H9 (cell line): ENCODE measurements around the gene CNPPD1. TPM values are rescaled to one million over a fixed set of nuclear protein-coding genes. Genes with fewer than 3 reads are reported as not detected.

Source experiments
- DNase-seq: peaks from one replicate; pipeline ENCODE4 v3.0.0-alpha.2; 2017
- H2AFZ ChIP-seq: one replicate; pipeline ENCODE4 v1.6.1; 2013; ENCODE audit warnings: mild to moderate bottlenecking, low read length, control low read depth, moderate library complexity
- H2AK5ac ChIP-seq: 2 replicates; pipeline ENCODE4 v1.6.1; 2013; ENCODE audit warnings: low read length, control low read depth, mixed read lengths; ENCODE audit not compliant: insufficient read length
- H2BK120ac ChIP-seq: one replicate; pipeline ENCODE4 v1.6.1; 2013; ENCODE audit warnings: low read depth, mild to moderate bottlenecking, low read length, control low read depth, inconsistent platforms; ENCODE audit not compliant: poor library complexity, severe bottlenecking
- H2BK12ac ChIP-seq: 2 replicates; pipeline ENCODE4 v1.6.1; 2013; ENCODE audit warnings: low read length, control low read depth, mixed read lengths, low read depth; ENCODE audit not compliant: insufficient read length
- H2BK15ac ChIP-seq: 2 replicates; pipeline ENCODE4 v1.6.1; 2013; ENCODE audit warnings: low read depth, low read length, control low read depth
- H2BK20ac ChIP-seq: one replicate; pipeline ENCODE4 v1.6.1; 2013; ENCODE audit warnings: low read depth, mild to moderate bottlenecking, low read length, control low read depth, inconsistent platforms; ENCODE audit not compliant: poor library complexity, severe bottlenecking
- H2BK5ac ChIP-seq: 2 replicates; pipeline ENCODE4 v1.6.1; 2013; ENCODE audit warnings: low read length, control low read depth, mixed read lengths; ENCODE audit not compliant: insufficient read length
- H3K14ac ChIP-seq: 2 replicates; pipeline ENCODE4 v1.6.1; 2013; ENCODE audit warnings: low read length, control low read depth; ENCODE audit not compliant: insufficient read depth
- H3K18ac ChIP-seq: 2 replicates; pipeline ENCODE4 v1.6.1; 2013; ENCODE audit warnings: low read depth, mild to moderate bottlenecking, mixed read lengths, low read length, control low read depth; ENCODE audit not compliant: insufficient read length
- H3K23ac ChIP-seq: 2 replicates; pipeline ENCODE4 v1.6.1; 2013; ENCODE audit warnings: low read length, control low read depth, mixed read lengths, low read depth; ENCODE audit not compliant: insufficient read length
- H3K23me2 ChIP-seq: 2 replicates; pipeline ENCODE4 v1.6.1; 2013; ENCODE audit warnings: low read depth, mild to moderate bottlenecking, mixed read lengths, low read length, control low read depth; ENCODE audit not compliant: insufficient read length, poor library complexity, severe bottlenecking
- H3K27ac ChIP-seq: 2 replicates; pipeline ENCODE4 v1.5.1; 2013; ENCODE audit warnings: low read length, control low read depth, mixed read lengths, low read depth; ENCODE audit not compliant: insufficient read length
- H3K27me3 ChIP-seq: 2 replicates; pipeline ENCODE4 v1.6.1; 2013; ENCODE audit warnings: low read length, control low read depth, inconsistent platforms; ENCODE audit not compliant: insufficient read depth
- H3K4ac ChIP-seq: 2 replicates; pipeline ENCODE4 v1.6.1; 2013; ENCODE audit warnings: low read depth, mild to moderate bottlenecking, control low read depth, inconsistent platforms, low read length, moderate library complexity
- H3K4me1 ChIP-seq: 2 replicates; pipeline ENCODE4 v1.6.1; 2013; ENCODE audit warnings: low read length, control low read depth, inconsistent platforms; ENCODE audit not compliant: insufficient read depth
- H3K4me2 ChIP-seq: 2 replicates; pipeline ENCODE4 v1.6.1; 2013; ENCODE audit warnings: low read length, control low read depth, mixed read lengths; ENCODE audit not compliant: insufficient read length, insufficient read depth
- H3K56ac ChIP-seq: 2 replicates; pipeline ENCODE4 v1.6.1; 2013; ENCODE audit warnings: low read depth, mild to moderate bottlenecking, mixed read lengths, low read length, control low read depth; ENCODE audit not compliant: insufficient read length
- H3K79me1 ChIP-seq: 2 replicates; pipeline ENCODE4 v1.6.1; 2013; ENCODE audit warnings: low read depth, mild to moderate bottlenecking, moderate library complexity, low read length, control low read depth, inconsistent platforms; ENCODE audit not compliant: insufficient read depth, poor library complexity, severe bottlenecking
- H3K79me2 ChIP-seq: 2 replicates; pipeline ENCODE4 v1.6.1; 2013; ENCODE audit warnings: low read length, control low read depth, inconsistent platforms; ENCODE audit not compliant: insufficient read depth
- H3K9ac ChIP-seq: 2 replicates; pipeline ENCODE4 v1.6.1; 2013; ENCODE audit warnings: low read length, control low read depth, mixed read lengths; ENCODE audit not compliant: insufficient read length; ENCODE audit errors: extremely low read depth
- H3K9me3 ChIP-seq: one replicate; pipeline ENCODE4 v1.6.1; 2013; ENCODE audit warnings: low read depth, low read length, inconsistent platforms; ENCODE audit not compliant: control insufficient read depth
- H3T11ph ChIP-seq: one replicate; pipeline ENCODE4 v1.6.1; 2013; ENCODE audit warnings: mild to moderate bottlenecking, low read length, control low read depth, inconsistent platforms
- H4K20me1 ChIP-seq: one replicate; pipeline ENCODE4 v1.6.1; 2013; ENCODE audit not compliant: control insufficient read depth, insufficient read length, insufficient read depth
- H4K5ac ChIP-seq: 2 replicates; pipeline ENCODE4 v1.6.1; 2013; ENCODE audit warnings: low read depth, mild to moderate bottlenecking, mixed read lengths, low read length, control low read depth; ENCODE audit not compliant: insufficient read length
- H4K8ac ChIP-seq: replicated peaks from 2 replicates; pipeline ENCODE4 v1.6.1; 2013; ENCODE audit warnings: low read length, control low read depth, mixed read lengths, low read depth; ENCODE audit not compliant: insufficient read length
- H4K91ac ChIP-seq: 2 replicates; pipeline ENCODE4 v1.6.1; 2013; ENCODE audit warnings: low read depth, mild to moderate bottlenecking, moderate library complexity, mixed read lengths, low read length, control low read depth; ENCODE audit not compliant: insufficient read length
- H3K27ac Mint-ChIP-seq, 3 experiments: 2 replicates in 2 of 3; 3 replicates in 1 of 3; pipeline ENCODE4 v1.8.0; 2020 to 2021; ENCODE audit warnings: mixed read lengths in 3 of 3, mild to moderate bottlenecking in 1 of 3, moderate library complexity in 1 of 3
- H3K27me3 Mint-ChIP-seq: 2 replicates; pipeline ENCODE4 v1.8.0; 2021; ENCODE audit warnings: low read depth, mild to moderate bottlenecking, moderate library complexity, mixed read lengths
- H3K36me3 Mint-ChIP-seq, 3 experiments: 2 replicates in 2 of 3; 3 replicates in 1 of 3; pipeline ENCODE4 v1.8.0; 2020 to 2021; ENCODE audit warnings: low read depth in 3 of 3, mixed read lengths in 3 of 3; ENCODE audit not compliant: insufficient read depth in 1 of 3
- H3K4me1 Mint-ChIP-seq, 2 experiments: 2 replicates each; pipeline ENCODE4 v1.8.0; 2020; ENCODE audit warnings: mixed read lengths in 2 of 2
- H3K4me3 Mint-ChIP-seq, 2 experiments: 2 replicates in 1 of 2; 3 replicates in 1 of 2; pipeline ENCODE4 v1.8.0; 2020 to 2021; ENCODE audit warnings: mild to moderate bottlenecking in 2 of 2, mixed read lengths in 2 of 2, moderate library complexity in 1 of 2
- H3K9me3 Mint-ChIP-seq, 2 experiments: 2 replicates in 1 of 2; 3 replicates in 1 of 2; pipeline ENCODE4 v1.8.0; 2020; ENCODE audit warnings: mild to moderate bottlenecking in 2 of 2, mixed read lengths in 2 of 2, moderate library complexity in 1 of 2
- CTCF ChIP-seq: fragments of 200-600 bp; sonication (generic); conservative IDR thresholded peaks from 3 replicates; pipeline ENCODE4 v1.8.0; 2021; ENCODE audit warnings: antibody characterized with exemption, mild to moderate bottlenecking
- WGBS: extraction: QIAGEN DNeasy Blood & Tissue Kit; methylation state at CpG from one replicate; pipeline ENCODE4 v1.1.7; 2013; ENCODE audit warnings: missing lambda C conversion rate, low lambda C conversion rate, mixed read lengths; ENCODE audit not compliant: insufficient read length; ENCODE audit errors: extremely low coverage; 5-methylcytosine and 5-hydroxymethylcytosine counted together
- total RNA-seq: library from RNA; stranded (reverse); gene quantifications from 2 replicates; pipeline ENCODE4 v1.2.1, GENCODE V29; 2021

The CNPPD1 gene
- total RNA-seq, 1 experiment from 2014 or later = 33.0 TPM

- H3T11ph ChIP-seq = no peak overlapping the region
- no peaks in the 10 kb centered on the region for H3K27me3 ChIP-seq
- no peaks in the 10 kb centered on the region for H3K9me3 ChIP-seq
- H2AK5ac ChIP-seq = no peak overlapping the region
- H2AFZ ChIP-seq = no peak overlapping the region
- no peak overlapping the region for H3K56ac ChIP-seq
- peak; percentile 39 for DNase-seq
- no peak overlapping the region for H3K18ac ChIP-seq
- H3K36me3 Mint-ChIP-seq = peaks cover 23 to 61% (median 52%) of the 10 kb centered on the region in 3 experiments
- no peak overlapping the region for H4K91ac ChIP-seq
- H3K4me2 ChIP-seq = no peak overlapping the region
- no peak overlapping the region for H2BK12ac ChIP-seq
- H2BK5ac ChIP-seq = no peak overlapping the region
- peak overlapping the region; percentile 36 to 48; a peak in 3 of 5 replicates for H3K4me3 Mint-ChIP-seq
- H3K27ac ChIP-seq = no peak overlapping the region
- H3K4me1 ChIP-seq = no peaks in the 10 kb centered on the region
- peaks cover 3% of the 10 kb centered on the region; the same call in 1 of the 2 replicates for H3K27me3 Mint-ChIP-seq
- H4K8ac ChIP-seq = no peak overlapping the region
- peak overlapping the region in 2 of 3 experiments; percentile 12 to 92; a peak in 4 of 7 replicates for H3K27ac Mint-ChIP-seq
- H2BK120ac ChIP-seq = no peak overlapping the region
- no peaks in the 10 kb centered on the region for H3K9me3 Mint-ChIP-seq
- no peaks in the 10 kb centered on the region for H3K79me2 ChIP-seq
- peaks cover 19 to 23% of the 10 kb centered on the region in 2 experiments for H3K4me1 Mint-ChIP-seq
- no peaks in the 10 kb centered on the region for H4K20me1 ChIP-seq
- no peaks in the 10 kb centered on the region for H3K79me1 ChIP-seq
- no peak overlapping the region for H3K23ac ChIP-seq
- H3K9ac ChIP-seq = no peak overlapping the region
- no peak overlapping the region for H4K5ac ChIP-seq
- no peak overlapping the region for H3K4ac ChIP-seq
- TF ChIP-seq CTCF = no peak
- no CpG with 5 or more reads among the region's 6 CpGs for WGBS
- H2BK20ac ChIP-seq = no peak overlapping the region
- no peak overlapping the region for H2BK15ac ChIP-seq
- peaks cover 7% of the 10 kb centered on the region for H3K23me2 ChIP-seq
- no peak overlapping the region for H3K14ac ChIP-seq
Observed at GRCh38 chr2:219216535-219216915, 39.8 kb upstream of the CNPPD1 start.
